ENCODE measurements around the gene LEFTY2. TPM values are rescaled to one million over a fixed set of nuclear protein-coding genes. Genes with fewer than 3 reads are reported as not detected.
"Not testable (repeated sequence)": the region's sequence is repeated elsewhere in the genome, so short reads cannot be mapped to it uniquely, and the experiment has no call there.

Gene LEFTY2
- total and polyA plus RNA-seq, 12 donors = 0.23 to 1.4 (median 0.56) TPM

DNA sequence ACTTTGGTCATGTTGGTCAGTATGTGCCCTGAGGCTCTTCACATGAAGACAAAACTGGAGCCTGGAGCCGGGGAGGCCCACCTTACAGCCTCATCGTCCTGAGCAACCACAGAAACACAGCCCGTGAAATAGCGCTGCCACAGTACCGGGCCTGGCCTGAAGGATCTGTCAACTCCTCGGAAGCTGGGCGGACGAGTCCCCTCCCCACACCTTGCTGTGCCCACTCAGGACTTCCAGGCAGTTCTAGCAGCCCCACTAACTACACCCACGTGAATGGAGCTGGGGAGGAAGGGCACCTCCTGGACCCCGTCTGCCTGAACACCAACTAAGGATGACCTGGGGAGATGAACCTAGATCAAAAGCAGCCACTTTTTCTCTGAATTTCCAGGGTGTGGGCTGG, 33.4 kb upstream of the LEFTY2 start:
- DNase-seq = no peak
- H3K27me3 ChIP-seq = no peaks in the 10 kb centered on the region
- ATAC-seq = no peak
- H3K9me3 ChIP-seq = no peaks in the 10 kb centered on the region
- H3K27ac ChIP-seq = no peak overlapping the region
- 88 to 92% methylated on average over 9 to 10 of the region's 10 CpGs for WGBS, 2 donors
- intact Hi-C loops (cut with DNase I) = loop anchor here in 9 of 10 donors (5.0 to 10.0 kb wide), 9 partner anchors 52 to 660 kb away; partner anchors contain the start of genes SRP9 (in 3 of the 9) and PYCR2 (in 1 of the 9)
- H3K36me3 ChIP-seq = peaks cover 0 to 27% (median 0%) of the 10 kb centered on the region in 9 donors
- no peak for TF ChIP-seq CTCF (IDR thresholded peaks at IDR 0.05)
- peaks cover 0 to 5% (median 0%) of the 10 kb centered on the region in 9 donors for H3K4me1 ChIP-seq
- no peak overlapping the region for H3K4me3 ChIP-seq

DNA sequence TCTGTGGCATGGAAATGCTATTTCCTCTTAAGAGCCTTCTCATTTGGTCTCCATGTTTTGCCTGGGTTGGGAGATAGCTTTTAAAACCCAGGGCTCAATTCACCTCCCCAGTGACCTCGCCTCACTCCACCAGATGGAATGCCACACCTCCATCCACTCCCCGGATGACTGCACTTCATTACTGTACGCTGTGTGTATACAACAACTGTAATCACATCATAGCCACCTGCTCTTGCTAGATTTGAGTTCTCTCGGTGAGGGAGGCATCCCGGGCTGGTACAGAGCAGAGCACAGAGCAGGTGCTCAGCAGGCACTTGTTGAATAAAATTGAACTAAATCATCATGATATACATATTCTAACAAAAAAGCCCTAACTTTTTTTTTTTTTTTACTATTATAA, 32.1 kb upstream of the LEFTY2 start:
- peaks cover 0 to 5% (median 0%) of the 10 kb centered on the region in 9 donors for H3K4me1 ChIP-seq
- no peak for ATAC-seq

GRCh38 chr1:225972344-225973152, 31.5 kb upstream of the LEFTY2 start:
- TF ChIP-seq CTCF (IDR thresholded peaks at IDR 0.05) = no peak
- Histone ChIP-seq H3K27me3 (no peaks in the 10 kb centered on the region), H3K36me3 (peaks cover 0 to 8% (median 0%) of the 10 kb centered on the region in 9 donors), H3K27ac (no peak overlapping the region), H3K4me1 (peaks cover 0 to 5% (median 0%) of the 10 kb centered on the region in 9 donors), H3K9me3 (no peaks in the 10 kb centered on the region), H3K4me3 (no peak overlapping the region)
- intact Hi-C loops (cut with DNase I) = loop anchor here in 9 of 10 donors (2.0 to 10.0 kb wide), 10 partner anchors 50 to 658 kb away; partner anchors contain the start of genes SRP9 (in 3 of the 9) and PYCR2 (in 1 of the 9)
- ATAC-seq (no peak), DNase-seq (no peak)
- whole genome bisulfite sequencing, 2 donors = 85 to 90% methylated on average over 15 of the region's 15 CpGs

More for the DNA sequence above, 32.1 kb upstream of the LEFTY2 start:
- H3K4me3 ChIP-seq = no peak overlapping the region
- WGBS, 2 donors = 69 to 84% methylated on average over 5 of the region's 5 CpGs
- peaks cover 0 to 14% (median 0%) of the 10 kb centered on the region in 9 donors for H3K36me3 ChIP-seq
- H3K27ac ChIP-seq = no peak overlapping the region
- no peak for TF ChIP-seq CTCF (IDR thresholded peaks at IDR 0.05)
- intact Hi-C loops (cut with DNase I) = loop anchor here in 9 of 10 donors (2.0 to 10.0 kb wide), 10 partner anchors 51 to 658 kb away; partner anchors contain the start of genes SRP9 (in 3 of the 9) and PYCR2 (in 1 of the 9)
- no peaks in the 10 kb centered on the region for H3K9me3 ChIP-seq
- DNase-seq = no peak
- H3K27me3 ChIP-seq = no peaks in the 10 kb centered on the region

DNA sequence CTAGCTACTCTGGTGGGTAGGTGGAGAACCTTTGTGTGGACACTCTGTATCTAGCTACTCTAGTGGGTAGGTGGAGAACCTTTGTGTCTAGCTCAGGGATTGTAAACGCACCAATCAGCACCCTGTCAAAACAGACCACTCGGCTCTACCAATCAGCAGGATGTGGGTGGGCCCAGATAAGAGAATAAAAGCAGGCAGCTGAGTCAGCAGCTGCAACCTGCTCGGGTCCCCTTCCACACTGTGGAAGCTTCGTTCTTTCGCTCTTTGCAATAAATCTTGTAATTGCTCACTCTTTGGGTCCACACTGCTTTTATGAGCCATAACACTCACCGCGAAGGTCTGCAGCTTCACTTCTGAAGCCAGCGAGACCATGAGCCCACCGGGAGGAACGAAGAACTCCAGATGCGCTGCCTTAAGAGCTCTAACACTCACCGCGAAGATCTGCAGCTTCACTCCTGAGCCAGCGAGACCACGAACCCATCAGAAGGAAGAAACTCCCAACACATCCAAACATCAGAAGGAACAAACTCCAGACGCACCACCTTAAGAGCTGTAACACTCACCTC, 29.7 kb upstream of the LEFTY2 start:
- H3K27ac ChIP-seq, H3K4me3 ChIP-seq, H3K9me3 ChIP-seq, ATAC-seq, DNase-seq, H3K27me3 ChIP-seq, H3K36me3 ChIP-seq, H3K4me1 ChIP-seq: not testable (repeated sequence)
- intact Hi-C loops (cut with DNase I) = loop anchor here in 9 of 10 donors (5.0 to 10.0 kb wide), 9 partner anchors 48 to 656 kb away; partner anchors contain the start of genes SRP9 (in 3 of the 9) and PYCR2 (in 1 of the 9)
- 90 to 91% methylated on average over 15 to 16 of the region's 16 CpGs for WGBS, 2 donors

- H3K9me3 ChIP-seq, ATAC-seq, H3K27me3 ChIP-seq, H3K4me1 ChIP-seq, H3K36me3 ChIP-seq, H3K4me3 ChIP-seq, DNase-seq, H3K27ac ChIP-seq: not testable (repeated sequence)
- 90 to 93% methylated on average over 12 to 28 of the region's 28 CpGs for WGBS, 2 donors
- intact Hi-C loops (cut with DNase I) = loop anchor here in 9 of 10 donors (5.0 to 10.0 kb wide), 9 partner anchors 47 to 655 kb away; partner anchors contain the start of genes SRP9 (in 3 of the 9) and PYCR2 (in 1 of the 9)
These were observed 28.7 kb upstream of the LEFTY2 start for GRCh38 chr1:225969751-225970150.

All from heart right ventricle (tissue), 16 donors.